Measurements from ENCODE around the gene PSMD3.

Gene PSMD3

DNA sequence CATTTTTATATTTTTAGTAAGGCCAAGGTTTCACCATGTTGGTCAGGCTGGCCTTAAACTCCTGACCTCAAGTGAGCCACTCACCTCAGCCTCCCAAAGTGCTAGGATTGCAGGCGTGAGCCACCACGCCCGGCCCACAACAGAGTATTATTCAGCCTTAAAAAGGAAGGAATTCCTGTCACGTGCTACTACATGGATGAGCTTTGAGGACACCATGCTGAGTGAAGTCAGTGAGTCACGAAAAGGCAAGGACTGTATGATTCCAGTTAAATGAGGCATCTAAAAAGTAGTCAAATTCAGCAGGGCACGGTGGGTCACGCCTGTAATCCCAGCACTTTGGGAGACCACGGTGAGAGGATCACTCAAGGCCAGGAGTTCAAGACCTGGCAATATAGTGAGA is 44.3 kb downstream of the PSMD3 start:
- DNase-seq, result no peak

DNA sequence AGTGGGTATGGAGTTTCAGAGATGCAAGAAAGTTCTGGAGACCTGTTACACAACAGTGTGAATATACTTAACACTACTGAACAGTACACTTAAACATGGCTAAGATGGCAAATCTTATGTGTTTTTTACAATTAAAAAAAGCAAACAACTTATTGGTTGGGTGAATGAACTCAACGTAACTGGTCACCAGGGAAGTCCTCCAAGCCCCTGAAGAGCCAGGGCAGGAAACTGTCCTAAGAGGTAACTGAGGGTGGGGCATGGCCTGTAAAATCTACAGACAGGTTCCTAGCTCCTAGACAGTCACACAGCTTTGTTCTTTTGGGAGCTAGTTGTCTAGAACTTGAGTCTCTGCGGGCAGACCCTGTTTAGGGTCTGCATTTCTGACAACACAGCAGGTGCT is 45.0 kb downstream of the PSMD3 start:
- DNase-seq, result no peak

DNA sequence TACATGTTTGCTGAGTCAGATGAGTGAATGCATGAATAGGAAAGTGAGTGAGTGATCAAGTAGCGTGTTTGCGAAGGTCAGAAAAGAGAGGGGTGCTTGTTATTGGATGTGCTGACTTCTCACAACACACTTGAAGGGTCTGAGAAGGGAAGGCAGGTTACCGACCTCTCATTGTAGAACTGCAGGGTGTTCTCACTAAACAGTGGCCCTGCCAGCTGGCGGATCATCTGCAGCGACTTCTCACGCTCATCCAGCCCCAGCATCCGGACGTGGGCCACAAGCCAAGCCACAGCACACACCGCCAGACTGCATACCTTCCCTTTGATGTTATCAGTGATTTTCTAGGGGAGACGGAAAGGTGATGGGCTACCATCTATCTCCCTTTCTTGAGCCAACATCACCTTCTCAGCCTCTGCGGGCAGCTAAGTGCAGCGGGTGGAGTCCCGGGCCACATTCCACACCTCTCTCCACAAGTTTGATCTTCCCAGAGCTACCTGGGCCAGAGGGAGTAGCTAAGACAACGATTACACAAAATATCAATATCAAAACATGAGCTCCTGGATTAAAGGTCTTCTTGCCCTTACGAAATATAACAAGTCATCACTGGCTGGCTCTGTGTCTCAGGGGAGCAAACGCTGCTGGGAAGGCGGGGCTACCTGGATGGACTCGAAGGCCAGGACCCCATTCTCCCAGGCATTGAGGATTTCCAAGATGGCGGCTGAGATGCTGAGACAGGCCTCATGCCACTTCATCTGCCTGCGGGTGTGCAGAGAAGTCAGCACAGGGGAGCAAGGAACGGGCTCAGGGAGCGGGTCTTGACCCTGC is 45.6 kb downstream of the PSMD3 start:
- no peak for DNase-seq

DNA sequence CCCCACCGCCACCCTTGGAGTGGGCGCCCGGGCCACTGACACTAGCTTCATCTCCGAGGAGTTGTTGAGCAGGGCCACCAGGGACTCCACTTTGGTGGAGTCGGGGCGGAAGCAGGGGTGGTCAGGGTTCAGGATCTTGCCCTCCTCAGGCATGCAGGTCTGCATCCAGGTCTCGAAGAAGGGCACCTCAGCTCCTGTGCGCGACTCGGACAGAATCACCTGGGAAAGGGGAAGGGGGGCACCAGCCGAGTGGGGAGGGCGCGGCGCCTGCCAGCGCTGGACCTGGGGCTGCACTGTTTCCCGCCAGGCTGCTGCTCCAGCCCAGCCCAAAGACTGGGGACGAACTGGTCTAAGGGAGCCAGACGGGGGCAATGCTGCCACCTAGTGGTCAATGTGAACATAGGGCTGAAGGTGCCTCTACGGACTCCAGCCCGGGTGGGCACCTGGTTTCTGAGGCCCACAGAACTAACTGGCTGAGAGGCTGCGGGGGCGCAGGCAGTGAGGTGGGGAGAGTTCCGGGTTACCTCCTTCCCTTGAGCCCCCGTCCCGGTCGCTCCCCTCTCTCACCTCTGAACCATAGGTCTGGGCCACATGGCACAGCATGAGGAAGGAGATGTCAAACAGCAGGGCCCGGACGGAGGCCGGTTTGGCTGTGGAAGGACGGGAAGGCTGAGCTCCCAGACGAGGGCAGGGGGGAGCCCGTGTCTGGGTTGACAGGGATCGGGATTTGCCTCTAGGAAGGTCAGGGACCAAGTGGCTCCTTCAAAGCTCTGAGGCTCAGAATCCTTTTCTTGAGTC is 46.4 kb downstream of the PSMD3 start:
- peak; percentile 84 for DNase-seq

DNA sequence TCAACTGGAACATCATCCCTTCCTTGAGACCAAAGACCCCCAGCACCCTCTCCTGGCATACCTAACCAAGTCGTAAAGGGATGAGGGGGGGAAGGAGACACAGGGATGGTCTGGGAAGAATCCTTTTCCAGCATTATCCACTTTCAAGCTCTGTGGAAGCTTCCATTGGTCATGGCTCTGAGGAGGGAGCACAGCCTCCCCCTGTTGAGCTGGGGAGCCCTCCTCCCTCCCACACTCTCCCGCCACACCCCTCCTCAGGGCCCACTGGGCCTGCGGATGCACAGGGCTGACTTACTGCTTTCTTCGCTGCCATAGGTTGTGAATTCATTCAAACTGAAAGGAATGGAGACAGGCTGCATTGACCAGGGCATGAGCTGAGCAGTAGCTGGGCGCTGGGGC is 47.0 kb downstream of the PSMD3 start:
- DNase-seq, result no peak

DNA sequence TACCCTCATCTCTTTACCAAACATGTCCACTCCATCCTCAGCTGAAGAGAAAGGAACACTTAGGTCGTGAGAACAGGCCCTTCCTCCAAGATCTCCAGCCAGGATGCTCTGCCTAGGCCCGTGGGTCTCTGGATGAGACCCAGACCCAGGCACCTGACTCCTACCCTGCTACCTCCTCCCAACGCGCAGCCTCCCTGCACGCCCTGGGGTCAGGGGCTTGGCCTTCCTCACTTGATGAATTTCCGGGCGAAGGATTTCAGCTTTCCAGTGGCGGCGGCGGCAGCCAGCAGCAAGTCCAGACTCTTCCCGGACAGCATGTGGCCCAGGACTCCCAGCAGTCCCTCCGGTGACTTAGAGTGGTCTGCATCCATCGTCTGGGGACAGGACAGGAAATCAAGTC is 48.0 kb downstream of the PSMD3 start:
- no peak for DNase-seq

DNA sequence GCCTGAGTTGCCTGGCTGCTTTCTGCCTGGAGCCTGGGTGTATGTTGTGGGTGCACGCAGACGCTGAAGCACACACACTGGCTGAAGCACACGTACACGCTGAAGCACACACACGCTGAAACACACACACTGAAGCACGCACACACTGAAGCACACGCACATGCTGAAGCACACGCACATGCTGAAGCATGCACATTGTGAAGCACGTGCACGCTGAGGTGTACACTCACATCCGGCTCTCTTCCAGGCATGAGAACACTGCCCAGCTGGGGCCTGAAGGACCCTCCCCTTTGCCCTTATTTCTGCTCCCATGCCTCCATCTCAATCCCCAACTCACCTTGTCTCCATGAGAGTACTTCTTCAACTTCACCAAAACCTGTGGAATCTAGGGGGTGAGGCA is 51.1 kb downstream of the PSMD3 start:
- no peak for DNase-seq

DNA sequence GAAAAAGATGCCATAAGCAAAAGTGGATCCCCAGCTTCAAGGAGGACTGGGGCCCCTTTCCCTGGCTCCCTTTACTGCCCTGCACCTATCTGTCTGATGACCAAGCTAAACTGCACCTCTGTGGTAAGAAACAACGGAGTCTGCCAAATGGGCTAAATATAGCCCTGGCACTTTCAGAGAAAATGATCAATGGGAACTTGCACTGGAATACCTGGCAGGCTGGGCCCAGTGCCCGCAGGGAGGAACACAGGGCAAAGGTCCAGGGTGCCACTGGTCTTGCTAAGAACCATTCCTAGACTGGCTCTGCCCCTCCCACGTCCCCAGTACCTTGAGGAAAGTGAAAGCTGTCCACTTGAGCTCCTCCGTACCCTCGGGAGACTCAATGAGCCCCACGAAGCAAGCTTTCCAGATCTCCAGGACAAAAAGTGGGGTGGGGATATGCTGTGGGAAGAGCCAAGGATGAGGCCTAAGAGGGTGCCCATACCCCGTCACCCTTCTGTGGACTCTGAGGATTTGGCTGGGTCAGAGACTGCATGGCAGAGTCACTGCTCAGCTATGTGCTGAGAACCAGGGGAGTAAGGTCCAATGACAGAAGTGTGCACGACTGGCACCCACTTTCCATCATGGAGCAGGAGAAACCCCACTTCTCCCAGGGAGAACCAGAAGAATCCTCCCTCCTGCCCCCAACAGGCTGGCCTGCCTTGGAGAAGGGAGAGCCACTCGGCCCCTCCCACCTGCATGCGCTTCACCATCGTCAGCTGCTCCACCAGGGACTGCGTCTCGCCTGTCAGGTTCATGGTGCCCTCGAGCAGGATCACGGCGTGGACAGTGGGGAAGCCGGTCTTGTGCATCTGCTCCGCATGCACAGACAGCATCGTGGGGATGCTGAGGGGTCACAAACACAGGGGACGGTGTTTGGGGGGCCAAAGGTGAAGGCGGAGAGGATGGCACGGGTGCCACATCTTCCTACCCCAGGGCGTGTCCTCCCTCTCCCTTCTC is 52.0 kb downstream of the PSMD3 start:
- no peak for DNase-seq

DNA sequence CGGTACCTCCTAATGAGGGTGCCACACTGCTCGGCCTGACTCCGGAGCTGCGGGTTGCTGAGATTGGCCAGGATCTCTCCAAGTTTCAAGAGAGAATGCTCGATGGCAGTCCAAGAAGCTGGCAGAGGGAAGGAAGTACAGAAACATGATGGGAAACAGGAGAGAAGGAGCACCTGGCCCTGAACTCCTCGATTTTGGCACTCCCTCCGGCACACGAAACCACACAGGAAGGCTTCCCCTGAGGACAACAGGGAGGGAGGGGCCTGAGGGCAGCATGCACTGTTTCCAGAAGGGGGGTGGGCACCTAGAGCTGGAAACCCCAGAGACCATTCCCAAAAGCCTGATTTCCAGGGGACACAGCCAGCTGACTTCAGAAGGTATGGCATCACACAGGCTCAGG is 52.7 kb downstream of the PSMD3 start:
- DNase-seq, result no peak

DNA sequence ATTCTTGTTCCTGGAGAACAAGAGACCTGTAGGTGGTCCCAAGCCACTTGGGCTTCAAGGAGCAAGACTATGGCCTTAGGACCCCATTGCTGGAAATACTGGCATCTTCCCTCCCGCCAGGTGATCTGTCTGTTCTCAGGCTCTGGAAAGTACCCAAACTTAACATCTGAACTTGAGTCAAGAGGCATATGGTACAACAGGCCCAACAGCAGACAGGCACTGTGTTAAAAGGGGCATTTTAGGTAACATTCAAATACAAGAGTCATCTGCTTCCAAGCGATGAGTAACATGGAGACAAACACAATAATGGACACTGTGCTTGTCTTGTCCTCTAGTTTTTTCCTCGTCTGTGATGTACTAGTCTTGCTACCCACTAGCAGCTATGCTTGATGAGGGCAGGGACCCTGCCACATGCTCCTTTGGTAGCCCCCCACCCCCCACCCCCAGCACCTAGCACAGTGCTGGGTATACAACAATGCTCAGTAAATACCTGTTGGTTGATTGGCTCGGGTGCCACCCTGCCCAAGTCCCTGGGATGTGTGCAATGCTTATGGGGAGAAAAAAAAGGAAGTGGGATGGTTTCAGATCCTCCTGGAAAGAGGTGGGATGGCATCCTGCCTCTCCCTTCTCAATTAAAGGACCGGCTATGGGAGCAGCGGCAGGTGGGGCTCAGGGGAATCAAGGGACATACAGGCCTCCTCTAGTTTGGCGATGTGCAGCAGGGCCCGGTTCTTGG is 54.0 kb downstream of the PSMD3 start:
- no peak for DNase-seq

DNA sequence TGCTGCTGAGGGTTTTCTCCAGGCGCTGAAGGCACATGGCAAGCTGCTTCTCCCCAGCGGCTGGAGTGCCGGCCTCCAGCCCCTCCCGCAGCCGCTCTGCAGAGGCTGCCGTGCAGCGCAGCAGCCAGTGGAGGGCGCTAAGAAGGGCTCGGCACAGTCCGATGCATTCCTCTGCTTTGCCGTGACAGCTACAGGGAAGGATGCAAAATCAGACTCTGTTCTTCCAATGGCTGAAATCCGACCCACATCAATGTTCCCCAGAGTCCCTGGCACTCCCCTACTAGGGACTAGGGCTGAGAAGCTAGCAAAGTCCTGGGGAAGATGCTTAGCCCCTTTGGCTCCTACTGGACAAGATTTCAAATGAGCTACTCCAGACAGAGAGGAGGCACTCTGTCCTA is 54.6 kb downstream of the PSMD3 start:
- DNase-seq, result peak; percentile 45

DNA sequence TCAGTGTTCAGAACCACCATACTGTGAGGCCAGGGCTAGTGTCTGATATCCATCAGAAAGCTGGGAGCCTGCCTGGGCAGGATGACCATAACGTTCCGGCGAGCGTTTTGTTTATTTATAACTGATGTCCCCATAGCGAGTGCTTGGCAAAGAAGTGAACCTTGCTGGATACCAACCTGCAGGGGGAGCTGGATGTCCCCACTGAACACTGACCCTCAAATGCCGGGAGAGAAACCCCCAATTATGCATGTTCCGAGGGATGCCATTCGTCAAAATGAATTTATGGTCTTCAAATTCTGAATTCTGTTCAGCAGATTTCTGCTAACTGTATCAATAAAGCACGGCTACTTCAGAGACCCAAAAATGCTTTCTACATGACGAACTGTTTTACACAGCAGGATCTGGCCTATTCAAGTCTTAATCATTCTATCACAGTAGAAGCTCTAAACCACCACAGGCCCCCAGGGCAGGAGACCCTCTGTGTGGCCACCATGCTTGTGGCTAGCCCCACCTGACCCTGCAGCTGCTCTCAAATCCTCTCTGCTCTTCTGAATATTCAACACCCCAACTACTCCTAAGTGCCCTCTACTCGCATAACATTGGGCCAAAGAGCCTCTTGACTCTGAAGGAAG is 58.4 kb downstream of the PSMD3 start:
- DNase-seq, result no peak

DNA sequence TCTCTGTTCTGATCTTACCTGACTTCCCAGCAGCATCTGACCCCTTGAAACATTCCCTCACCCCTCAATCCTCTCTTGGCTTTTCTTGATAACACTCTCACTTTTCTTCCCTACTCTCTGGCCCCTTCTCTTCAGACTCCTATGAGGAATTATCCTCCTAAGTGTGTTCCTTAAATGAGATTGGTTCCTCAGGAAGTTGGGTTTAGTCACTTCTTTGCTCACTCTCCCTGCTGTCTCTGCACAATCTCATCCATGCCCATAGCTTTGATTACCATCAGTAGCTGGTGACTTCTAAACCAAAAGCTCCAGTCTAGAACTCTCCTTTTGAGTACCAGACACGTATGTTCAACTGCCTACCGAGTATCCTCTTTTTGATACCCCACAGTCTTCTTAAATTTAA is 60.6 kb downstream of the PSMD3 start:
- no peak for DNase-seq
